Thymus (tissue), 11 donors: ENCODE measurements around the gene PRUNE2. TPM values are rescaled to one million over a fixed set of nuclear protein-coding genes. Genes with fewer than 3 reads are reported as not detected.

Source experiments
- DNase-seq, 9 donors: peaks; one replicate each; pipeline ENCODE4 v3.0.0-alpha.2; 2013; ENCODE audit warnings: low spot score in 9 of 9, low read depth in 6 of 9, missing footprints in 1 of 9
- H3K27ac ChIP-seq, 2 donors: one replicate each; pipeline ENCODE4 v1.5.1; 2013; ENCODE audit warnings: control low read depth in 1 of 2, low read depth in 1 of 2, low read length in 1 of 2, mild to moderate bottlenecking in 1 of 2, moderate library complexity in 1 of 2
- H3K27me3 ChIP-seq, 2 donors: one replicate each; pipeline ENCODE4 v1.5.1; 2013; ENCODE audit warnings: low read length in 1 of 2; ENCODE audit not compliant: control insufficient read depth in 2 of 2, insufficient read depth in 1 of 2
- H3K36me3 ChIP-seq, 2 donors: one replicate each; pipeline ENCODE4 v1.5.1; 2013; ENCODE audit warnings: low read length in 1 of 2, mild to moderate bottlenecking in 1 of 2, moderate library complexity in 1 of 2; ENCODE audit not compliant: control insufficient read depth in 2 of 2, insufficient read depth in 2 of 2
- H3K4me1 ChIP-seq, 2 donors: one replicate each; pipeline ENCODE4 v1.5.1; 2013; ENCODE audit warnings: low read length in 2 of 2; ENCODE audit not compliant: control insufficient read depth in 2 of 2, insufficient read depth in 2 of 2
- H3K4me3 ChIP-seq, 2 donors: one replicate each; pipeline ENCODE4 v1.5.1; 2013; ENCODE audit warnings: low read length in 2 of 2, control low read depth in 1 of 2, mild to moderate bottlenecking in 1 of 2
- H3K9me3 ChIP-seq, 2 donors: one replicate each; pipeline ENCODE4 v1.5.1; 2013; ENCODE audit warnings: low read length in 1 of 2, mild to moderate bottlenecking in 1 of 2; ENCODE audit not compliant: control insufficient read depth in 2 of 2, insufficient read depth in 1 of 2
- WGBS: extraction: QIAGEN DNeasy Blood & Tissue Kit; methylation state at CpG from one replicate; pipeline ENCODE4 v1.1.7; 2013; 5-methylcytosine and 5-hydroxymethylcytosine counted together
- polyA plus RNA-seq: library from polyadenylated mRNA; stranded (reverse); fragments of 200-250 nt; gene quantifications from one replicate; pipeline ENCODE4 v1.2.3, GENCODE V29; 2013
- total RNA-seq: library from RNA; stranded (reverse); fragments of 120-200 nt; gene quantifications from one replicate; pipeline ENCODE4 v1.2.4, GENCODE V29; 2013
- donor health status: healthy.

Gene PRUNE2
- total and polyA plus RNA-seq, 2 donors: 2.0 to 3.4 TPM

- Histone ChIP-seq H3K27me3 (no peaks in the 10 kb centered on the region), H3K4me1 (no peaks in the 10 kb centered on the region), H3K9me3 (no peaks in the 10 kb centered on the region), H3K27ac (no peak overlapping the region), H3K36me3 (no peaks in the 10 kb centered on the region), H3K4me3 (no peak overlapping the region)
- no peak for DNase-seq
- 94% methylated on average over 1 of the region's 1 CpG for WGBS
Observed at GRCh38 chr9:76785501-76785900, 120.4 kb downstream of the PRUNE2 start.

GRCh38 chr9:76784881-76785280 is 121.0 kb downstream of the PRUNE2 start:
- Histone ChIP-seq H3K4me1 (no peaks in the 10 kb centered on the region), H3K9me3 (no peaks in the 10 kb centered on the region), H3K36me3 (no peaks in the 10 kb centered on the region), H3K27me3 (no peaks in the 10 kb centered on the region), H3K27ac (no peak overlapping the region), H3K4me3 (no peak overlapping the region)
- no peak for DNase-seq

GRCh38 chr9:76772686-76773445 is 133.0 kb downstream of the PRUNE2 start:
- Histone ChIP-seq H3K4me3 (no peak overlapping the region), H3K27me3 (no peaks in the 10 kb centered on the region), H3K27ac (no peak overlapping the region), H3K4me1 (no peaks in the 10 kb centered on the region), H3K36me3 (no peaks in the 10 kb centered on the region), H3K9me3 (no peaks in the 10 kb centered on the region)
- no peak for DNase-seq
- 90% methylated on average over 5 of the region's 5 CpGs for WGBS

- Histone ChIP-seq H3K9me3 (no peaks in the 10 kb centered on the region), H3K4me3 (no peak overlapping the region), H3K4me1 (no peaks in the 10 kb centered on the region), H3K36me3 (no peaks in the 10 kb centered on the region), H3K27me3 (no peaks in the 10 kb centered on the region), H3K27ac (no peak overlapping the region)
- WGBS: 84% methylated on average over 3 of the region's 3 CpGs
- no peak for DNase-seq
Observed at GRCh38 chr9:76766126-76766525, 139.8 kb downstream of the PRUNE2 start.

GRCh38 chr9:76764138-76764537 is 141.8 kb downstream of the PRUNE2 start, which contains the start of gene PCA3:
TSS of gene PCA3 (plus strand) at chr9:76764438.
- Histone ChIP-seq H3K27me3 (no peaks in the 10 kb centered on the region), H3K9me3 (no peaks in the 10 kb centered on the region), H3K4me1 (no peaks in the 10 kb centered on the region), H3K27ac (no peak within 1 kb of the TSS), H3K4me3 (no peak within 1 kb of the TSS), H3K36me3 (no peaks in the 10 kb centered on the region)
- no peak for DNase-seq
- 97% methylated on average over 4 of the region's 4 CpGs for WGBS

GRCh38 chr9:76761448-76761847 is 144.5 kb downstream of the PRUNE2 start:
- Histone ChIP-seq H3K36me3 (no peaks in the 10 kb centered on the region), H3K27me3 (no peaks in the 10 kb centered on the region), H3K4me1 (no peaks in the 10 kb centered on the region), H3K4me3 (no peak overlapping the region), H3K27ac (no peak overlapping the region), H3K9me3 (no peaks in the 10 kb centered on the region)
- WGBS: 26% methylated on average over 1 of the region's 1 CpG
- no peak for DNase-seq

- Histone ChIP-seq H3K9me3 (no peaks in the 10 kb centered on the region), H3K4me3 (no peak overlapping the region), H3K27ac (no peak overlapping the region), H3K27me3 (no peaks in the 10 kb centered on the region), H3K4me1 (no peaks in the 10 kb centered on the region), H3K36me3 (no peaks in the 10 kb centered on the region)
- DNase-seq: no peak
- WGBS: 62% methylated on average over 6 of the region's 6 CpGs
Observed at GRCh38 chr9:76759732-76760131, 146.2 kb downstream of the PRUNE2 start.

- Histone ChIP-seq H3K27me3 (no peaks in the 10 kb centered on the region), H3K4me3 (no peak overlapping the region), H3K9me3 (no peaks in the 10 kb centered on the region), H3K27ac (no peak overlapping the region), H3K36me3 (no peaks in the 10 kb centered on the region), H3K4me1 (no peaks in the 10 kb centered on the region)
- no peak for DNase-seq
- WGBS: 82% methylated on average over 4 of the region's 4 CpGs
Observed at GRCh38 chr9:76758476-76758875, 147.4 kb downstream of the PRUNE2 start.

- no peaks in the 10 kb centered on the region for H3K4me1 ChIP-seq
- 92% methylated on average over 3 of the region's 3 CpGs for WGBS
- DNase-seq: no peak
- no peaks in the 10 kb centered on the region for H3K9me3 ChIP-seq
- no peak overlapping the region for H3K4me3 ChIP-seq
- no peaks in the 10 kb centered on the region for H3K36me3 ChIP-seq
- no peak overlapping the region for H3K27ac ChIP-seq
- no peaks in the 10 kb centered on the region for H3K27me3 ChIP-seq
Observed at GRCh38 chr9:76756941-76757673, 148.8 kb downstream of the PRUNE2 start.
